Stimulated activated CD4-positive, alpha-beta T cell treated with anti-CD3 and anti-CD28 coated beads, Interleukin-4, amount 100 ng/mL, for 48 hours (primary cell): ENCODE data around the gene VPS13D.

Experiments used
- DNase-seq, 2 donors: peaks; one replicate each; pipeline ENCODE4 v3.0.0-alpha.2; 2020; ENCODE audit warnings: low read depth in 2 of 2

Gene VPS13D

GRCh38 chr1:12488666-12489354, 259.0 kb downstream of the VPS13D start:
- DNase-seq: no peak

GRCh38 chr1:12490532-12491142, 260.8 kb downstream of the VPS13D start:
- DNase-seq: no peak

- DNase-seq: no peak
These were observed 261.8 kb downstream of the VPS13D start for GRCh38 chr1:12491656-12492055.

- DNase-seq: no peak
These were observed 265.9 kb downstream of the VPS13D start for GRCh38 chr1:12495725-12496124.

GRCh38 chr1:12496154-12496961, 266.5 kb downstream of the VPS13D start:
- no peak for DNase-seq

GRCh38 chr1:12499539-12500240, 269.9 kb downstream of the VPS13D start:
- DNase-seq: no peak

GRCh38 chr1:12501661-12502060, 271.8 kb downstream of the VPS13D start:
- no peak for DNase-seq

- DNase-seq: peak in 1 of 2 donors; percentile 45
These were observed 272.7 kb downstream of the VPS13D start for GRCh38 chr1:12502336-12503109.

- no peak for DNase-seq
These were observed 273.9 kb downstream of the VPS13D start for GRCh38 chr1:12503709-12504108.

GRCh38 chr1:12504601-12505000, 274.8 kb downstream of the VPS13D start:
- no peak for DNase-seq

GRCh38 chr1:12505231-12505630, 275.4 kb downstream of the VPS13D start:
- DNase-seq: no peak

GRCh38 chr1:12505639-12506280, 275.9 kb downstream of the VPS13D start:
- DNase-seq: no peak

- DNase-seq: no peak
These were observed 276.8 kb downstream of the VPS13D start for GRCh38 chr1:12506281-12507280.

- DNase-seq: no peak
These were observed 277.8 kb downstream of the VPS13D start for GRCh38 chr1:12507631-12508030.

- DNase-seq: no peak
These were observed 279.0 kb downstream of the VPS13D start for GRCh38 chr1:12508849-12509248.

- no peak for DNase-seq
These were observed 281.3 kb downstream of the VPS13D start for GRCh38 chr1:12511128-12511484.

GRCh38 chr1:12511516-12512468, 282.0 kb downstream of the VPS13D start:
- no peak for DNase-seq

GRCh38 chr1:12513181-12513580, 283.4 kb downstream of the VPS13D start:
- DNase-seq: no peak

GRCh38 chr1:12514590-12514989, 284.8 kb downstream of the VPS13D start:
- no peak for DNase-seq
